IPS-18c (cell line): Measurements from ENCODE around the gene BTG2.
"Not testable (repeated sequence)": the region's sequence is repeated elsewhere in the genome, so short reads cannot be mapped to it uniquely, and the experiment has no call there.

Experiments
- H3K4me3 ChIP-seq: 2 replicates; pipeline ENCODE4 v1.7.0; 2013; ENCODE audit warnings: low read depth, mild to moderate bottlenecking, low read length, moderate library complexity; ENCODE audit not compliant: insufficient read depth
- H3K9me3 ChIP-seq: one replicate; pipeline ENCODE4 v1.6.1; 2013; ENCODE audit warnings: mild to moderate bottlenecking, low read length, moderate library complexity; ENCODE audit not compliant: control insufficient read depth, insufficient read depth

BTG2 gene

GRCh38 chr1:203304919-203305808 lies at the start of gene BTG2:
TSS of gene BTG2 (plus strand) at chr1:203305519. CDS start at chr1:203305607, 88 bp downstream.
- no peaks in the 10 kb centered on the region for H3K9me3 ChIP-seq
- peak within 1 kb of the TSS; percentile 74 for H3K4me3 ChIP-seq

- not testable (repeated sequence) for H3K4me3 ChIP-seq, H3K9me3 ChIP-seq
These were observed 48.7 kb upstream of the BTG2 start for GRCh38 chr1:203256636-203257035.

- H3K9me3 ChIP-seq = no peaks in the 10 kb centered on the region
- no peak overlapping the region for H3K4me3 ChIP-seq
These were observed 41.8 kb upstream of the BTG2 start for GRCh38 chr1:203263496-203263895.

- H3K9me3 ChIP-seq = no peaks in the 10 kb centered on the region
These were observed 41.2 kb upstream of the BTG2 start for GRCh38 chr1:203264052-203264501.

GRCh38 chr1:203265541-203265940 lies 39.8 kb upstream of the BTG2 start:
- no peaks in the 10 kb centered on the region for H3K9me3 ChIP-seq
- no peak overlapping the region for H3K4me3 ChIP-seq

More at GRCh38 chr1:203264052-203264501, 41.2 kb upstream of the BTG2 start:
- H3K4me3 ChIP-seq = no peak overlapping the region

- H3K9me3 ChIP-seq, H3K4me3 ChIP-seq: not testable (repeated sequence)
These were observed 39.2 kb upstream of the BTG2 start for GRCh38 chr1:203266140-203266539.

- Histone ChIP-seq H3K4me3 (peak overlapping the region; percentile 65), H3K9me3 (no peaks in the 10 kb centered on the region)
These were observed 37.9 kb upstream of the BTG2 start for GRCh38 chr1:203267347-203267846.

GRCh38 chr1:203267912-203268311 lies 37.4 kb upstream of the BTG2 start:
- H3K4me3 ChIP-seq = peak overlapping the region; percentile 65
- no peaks in the 10 kb centered on the region for H3K9me3 ChIP-seq

- H3K4me3 ChIP-seq = no peak overlapping the region
These were observed 36.2 kb upstream of the BTG2 start for GRCh38 chr1:203268901-203269653.

GRCh38 chr1:203269654-203270020 lies 35.7 kb upstream of the BTG2 start:
- Histone ChIP-seq H3K9me3 (no peaks in the 10 kb centered on the region), H3K4me3 (no peak overlapping the region)

More at GRCh38 chr1:203268901-203269653, 36.2 kb upstream of the BTG2 start:
- no peaks in the 10 kb centered on the region for H3K9me3 ChIP-seq

- no peaks in the 10 kb centered on the region for H3K9me3 ChIP-seq
- H3K4me3 ChIP-seq = no peak overlapping the region
These were observed 34.9 kb upstream of the BTG2 start for GRCh38 chr1:203270448-203270847.

GRCh38 chr1:203271018-203271743 lies 34.1 kb upstream of the BTG2 start:
- Histone ChIP-seq H3K9me3 (no peaks in the 10 kb centered on the region), H3K4me3 (no peak overlapping the region)

GRCh38 chr1:203271962-203272632 lies 33.2 kb upstream of the BTG2 start:
- no peaks in the 10 kb centered on the region for H3K9me3 ChIP-seq
- H3K4me3 ChIP-seq = no peak overlapping the region

- no peak overlapping the region; the same call in 1 of the 2 replicates for H3K4me3 ChIP-seq
- no peaks in the 10 kb centered on the region for H3K9me3 ChIP-seq
These were observed 32.6 kb upstream of the BTG2 start for GRCh38 chr1:203272633-203273205.

- Histone ChIP-seq H3K9me3 (no peaks in the 10 kb centered on the region), H3K4me3 (peak overlapping the region; percentile 40)
These were observed 32.0 kb upstream of the BTG2 start for GRCh38 chr1:203273206-203273868.
